ENCODE measurements around the gene ARSA.
"Not testable (repeated sequence)": the region's sequence is repeated elsewhere in the genome, so short reads cannot be mapped to it uniquely, and the experiment has no call there.

Gene ARSA

DNA sequence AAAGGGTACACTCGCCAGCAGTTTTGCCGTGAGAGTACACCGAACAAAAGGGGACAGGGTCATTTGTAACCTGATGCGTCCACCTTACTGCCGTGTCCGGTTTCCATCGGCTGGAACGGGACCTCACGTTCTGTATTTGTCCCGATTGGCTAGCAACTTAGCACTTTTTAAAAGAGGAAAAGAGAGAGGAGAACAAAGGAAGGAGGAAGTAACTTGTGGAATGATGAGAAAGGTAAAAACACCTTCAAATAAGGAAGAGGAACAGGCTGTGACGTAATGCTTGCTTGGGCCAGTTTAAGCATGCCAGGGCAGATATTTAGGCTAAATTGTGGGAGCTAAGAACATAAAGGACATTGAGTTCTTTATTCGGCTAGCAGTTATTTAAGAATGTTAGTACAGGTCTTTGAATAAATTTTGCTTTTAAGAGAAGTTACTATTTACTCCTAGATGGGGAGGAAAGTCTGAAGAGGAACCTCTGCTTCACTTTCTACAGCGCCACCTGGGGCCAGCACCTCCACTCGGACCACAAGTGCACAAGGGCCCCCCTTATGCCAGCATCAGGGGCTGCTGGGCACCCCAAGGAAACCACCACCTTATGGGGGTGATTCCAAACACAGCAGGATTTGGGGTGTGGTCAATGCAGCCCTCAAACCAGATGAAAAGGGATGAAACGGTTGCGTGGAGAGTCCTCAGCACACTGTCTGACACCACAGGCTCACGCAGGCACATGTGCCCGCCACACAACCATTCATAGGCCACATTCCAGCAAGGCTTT, 5.8 kb downstream of the ARSA start:
- DNase-seq (ENCODE audit: low read depth): no peak

DNA sequence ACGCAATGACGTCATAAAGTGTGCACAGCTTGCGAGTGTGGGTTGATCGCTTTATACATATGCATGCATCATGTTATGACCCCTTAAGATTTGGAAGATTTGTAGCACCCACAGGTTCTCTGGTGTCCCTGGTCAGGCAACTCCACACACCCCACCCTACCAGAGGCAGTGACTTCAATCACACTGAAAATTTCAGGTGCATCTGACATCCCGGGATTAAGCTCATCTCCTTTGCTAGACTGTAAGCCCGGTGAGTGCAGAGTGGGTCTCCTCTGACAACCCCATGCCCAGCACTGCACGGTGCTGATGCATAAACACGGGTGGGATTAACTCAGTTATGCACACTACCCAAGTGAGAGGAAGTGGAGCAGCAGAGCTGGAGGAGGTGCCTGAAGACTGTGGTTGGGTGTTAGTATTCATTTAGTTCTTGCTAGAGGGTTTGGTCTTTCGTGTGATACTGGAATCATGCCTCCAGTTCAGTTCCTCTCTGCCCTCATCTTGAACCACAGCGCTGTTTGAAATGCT, 6.5 kb downstream of the ARSA start:
- no peak for DNase-seq (ENCODE audit: low read depth)

DNA sequence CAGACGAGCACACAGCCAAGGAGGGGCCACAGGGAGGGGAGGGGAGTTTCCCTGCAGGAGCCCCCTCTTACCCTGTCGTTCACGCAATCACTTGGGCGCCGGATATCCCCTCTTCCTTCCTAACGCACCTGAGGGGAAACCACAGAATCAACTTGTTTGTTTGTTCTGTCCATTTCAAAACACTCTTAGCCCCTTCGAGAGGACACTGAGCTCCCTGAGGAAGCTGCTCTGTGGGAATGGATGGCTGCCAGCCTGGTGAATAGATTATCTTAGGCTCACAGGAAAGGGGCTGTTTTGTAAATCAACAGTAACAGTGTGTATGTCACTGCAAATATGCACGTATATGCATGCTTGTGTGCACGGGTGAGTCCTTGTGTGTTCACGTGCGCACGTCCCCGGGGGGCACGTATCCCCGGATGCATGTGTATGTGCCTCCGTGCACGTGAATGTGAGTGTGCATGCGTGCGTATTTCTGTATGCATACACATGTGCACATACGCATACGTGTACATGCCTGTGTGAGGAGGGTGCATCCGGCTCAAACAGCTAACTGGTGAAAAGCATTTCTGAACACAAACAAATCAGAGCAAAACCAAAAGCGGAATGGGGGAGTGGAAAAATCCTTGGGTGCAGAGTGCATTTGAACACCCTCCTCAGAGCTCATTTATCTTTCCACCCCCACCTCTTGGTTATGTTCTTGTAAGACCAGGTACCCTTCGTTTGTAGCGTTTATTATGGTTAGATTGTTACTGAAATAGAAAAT, 7.2 kb downstream of the ARSA start:
- DNase-seq (ENCODE audit: low read depth): no peak

- not testable (repeated sequence) for DNase-seq (ENCODE audit: low read depth)
These were observed 13.7 kb downstream of the ARSA start for GRCh38 chr22:50614296-50614695.

GRCh38 chr22:50613291-50613981, 14.5 kb downstream of the ARSA start:
- no peak for DNase-seq (ENCODE audit: low read depth)

- no peak for DNase-seq (ENCODE audit: low read depth)
These were observed 15.3 kb downstream of the ARSA start for GRCh38 chr22:50612528-50613221.

- DNase-seq (ENCODE audit: low read depth): no peak
These were observed 15.8 kb downstream of the ARSA start for GRCh38 chr22:50612168-50612527.

DNA sequence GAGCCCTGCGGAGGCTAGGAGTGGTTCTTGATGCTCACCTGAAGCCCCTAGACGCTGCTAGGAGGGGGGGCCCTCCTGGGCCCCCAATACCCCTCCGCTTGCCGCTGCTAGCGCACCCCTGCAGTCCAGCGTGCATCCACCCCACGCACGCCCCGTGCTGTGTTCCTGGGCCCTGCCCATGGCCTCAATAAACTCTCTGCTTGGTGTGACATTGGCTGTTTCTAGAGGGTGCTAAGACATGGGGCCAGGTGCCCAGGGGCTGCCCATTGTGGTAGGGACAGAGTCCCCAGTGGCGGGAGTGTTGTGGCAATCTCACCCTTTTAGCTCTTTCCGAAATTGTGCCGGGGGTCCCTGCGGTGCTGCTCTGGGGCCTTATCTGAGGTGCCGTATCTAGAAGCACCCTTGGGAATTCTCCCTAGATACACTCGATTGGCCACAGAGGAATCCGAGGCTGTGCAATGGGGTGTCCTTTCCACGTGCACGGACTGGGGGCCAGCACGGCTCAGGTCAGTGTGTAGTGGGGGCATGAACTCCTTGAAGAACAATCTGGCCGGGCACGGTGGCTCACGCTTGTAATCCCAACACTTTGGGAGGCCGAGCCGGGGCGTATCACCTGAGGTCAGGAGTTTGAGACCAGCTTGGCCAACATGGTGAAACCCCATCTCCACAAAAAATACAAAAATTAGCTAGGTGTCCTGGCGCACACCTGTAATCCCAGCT, 16.5 kb downstream of the ARSA start:
- DNase-seq (ENCODE audit: low read depth): no peak

DNA sequence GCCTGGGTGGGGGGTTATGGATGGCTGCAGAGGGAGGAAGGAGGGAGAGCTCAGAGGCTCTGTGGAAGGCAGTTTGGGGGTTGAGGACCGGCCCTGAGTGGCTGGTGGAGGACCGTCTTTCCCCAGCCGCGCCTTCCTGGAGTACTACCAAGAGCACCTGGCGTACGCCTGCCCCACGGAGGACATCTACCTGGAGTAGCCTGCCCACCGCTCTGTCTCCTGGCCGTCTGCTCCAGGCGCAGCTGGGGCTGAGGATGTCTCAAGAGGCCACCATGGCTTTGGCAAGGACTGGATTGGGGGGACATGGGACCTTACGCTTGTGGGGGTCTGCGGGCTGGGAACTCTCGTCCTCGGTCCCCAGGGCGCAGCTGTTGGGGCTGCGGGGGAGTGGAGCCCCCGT, 17.4 kb downstream of the ARSA start:
- no peak for DNase-seq (ENCODE audit: low read depth)

DNA sequence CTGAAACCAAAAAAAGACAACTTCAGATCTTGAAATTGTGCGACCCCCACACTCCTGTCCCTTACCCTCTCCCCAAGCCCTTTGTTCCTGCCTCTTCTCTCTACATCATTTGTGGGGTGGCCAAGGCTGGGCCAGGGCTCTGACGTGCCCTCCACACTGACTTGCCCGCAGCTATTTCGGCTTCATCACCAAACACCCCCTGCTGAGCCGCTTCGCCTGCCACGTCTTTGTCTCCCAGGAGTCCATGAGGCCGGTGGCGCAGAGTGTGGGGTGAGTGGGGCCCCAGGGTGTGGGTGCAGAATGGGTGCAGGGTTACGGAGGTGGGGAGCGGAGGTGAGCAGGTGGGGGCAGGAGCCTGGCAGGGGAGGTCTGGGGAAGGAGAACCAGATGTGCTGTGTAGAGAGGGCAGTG, 17.9 kb downstream of the ARSA start:
- DNase-seq (ENCODE audit: low read depth): no peak

DNA sequence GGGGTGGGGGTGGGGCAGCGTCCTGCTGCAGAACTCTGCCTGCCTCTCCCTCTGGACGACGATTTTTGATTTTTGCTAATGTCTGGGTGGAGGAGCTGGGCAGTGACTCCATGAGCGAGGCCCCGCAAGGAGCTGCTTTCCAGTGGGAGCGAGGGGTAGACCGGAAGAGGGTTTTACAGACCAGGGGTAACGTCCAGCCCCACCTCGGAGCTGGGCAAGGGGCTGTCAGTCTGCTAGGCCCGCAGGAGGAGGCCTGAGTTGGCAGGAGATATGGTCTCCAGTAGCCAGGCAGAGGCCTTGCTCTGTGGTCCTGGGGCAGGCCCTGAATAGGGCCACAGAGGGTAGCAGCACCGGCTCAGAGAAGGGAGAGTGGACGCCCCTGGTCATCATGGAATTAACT, 18.4 kb downstream of the ARSA start:
- no peak for DNase-seq (ENCODE audit: low read depth)

DNA sequence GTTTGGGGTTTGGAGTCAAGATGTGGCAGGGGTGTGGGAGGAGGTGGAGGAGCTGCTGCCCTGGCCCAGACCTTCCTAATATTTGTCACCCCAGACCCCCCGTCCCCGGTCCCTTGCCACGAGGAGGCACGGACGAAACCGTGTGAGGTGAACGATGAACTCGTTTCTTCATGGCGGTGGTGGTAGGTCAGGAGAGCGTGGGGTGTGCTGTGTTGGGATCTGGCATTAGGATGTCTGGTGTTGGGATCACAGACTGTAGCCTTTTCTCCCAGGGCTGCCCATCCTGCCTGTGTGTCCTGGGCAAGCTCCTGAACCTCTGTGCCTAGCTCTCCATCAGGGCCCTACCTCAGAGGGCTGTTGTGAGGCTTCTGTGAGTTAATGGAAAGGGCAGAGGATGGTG, 19.0 kb downstream of the ARSA start:
- DNase-seq (ENCODE audit: low read depth): no peak

DNA sequence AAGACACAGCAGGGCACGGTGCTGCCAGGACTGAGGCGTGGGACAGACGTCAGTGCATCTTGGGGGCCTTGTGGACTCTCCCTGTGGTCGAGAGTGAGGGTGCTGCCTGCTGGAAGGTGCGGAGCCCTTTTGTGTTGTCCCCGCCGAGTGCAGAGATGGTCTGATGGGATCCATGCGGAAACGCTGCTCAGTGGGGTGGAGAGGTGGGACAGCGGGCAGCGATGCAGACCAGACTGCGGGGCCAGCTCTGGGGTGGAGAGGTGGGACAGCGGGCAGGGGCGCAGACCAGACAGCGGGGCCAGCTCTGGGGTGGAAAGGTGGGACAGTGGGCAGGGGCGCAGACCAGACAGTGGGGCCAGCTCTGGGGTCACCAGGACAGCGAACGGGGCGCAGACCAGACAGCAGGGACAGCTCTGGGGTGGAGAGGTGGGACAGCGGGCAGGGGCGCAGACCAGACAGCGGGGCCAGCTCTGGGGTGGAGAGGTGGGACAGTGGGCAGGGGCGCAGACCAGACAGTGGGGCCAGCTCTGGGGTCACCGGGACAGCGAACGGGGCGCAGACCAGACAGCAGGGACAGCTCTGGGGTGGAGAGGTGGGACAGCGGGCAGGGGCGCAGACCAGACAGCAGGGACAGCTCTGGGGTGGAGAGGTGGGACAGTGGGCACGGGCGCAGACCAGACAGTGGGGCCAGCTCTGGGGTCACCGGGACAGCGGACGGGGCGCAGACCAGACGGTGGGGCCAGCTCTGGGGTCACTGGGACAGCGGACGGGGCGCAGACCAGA, 19.7 kb downstream of the ARSA start:
- not testable (repeated sequence) for DNase-seq (ENCODE audit: low read depth)

DNA sequence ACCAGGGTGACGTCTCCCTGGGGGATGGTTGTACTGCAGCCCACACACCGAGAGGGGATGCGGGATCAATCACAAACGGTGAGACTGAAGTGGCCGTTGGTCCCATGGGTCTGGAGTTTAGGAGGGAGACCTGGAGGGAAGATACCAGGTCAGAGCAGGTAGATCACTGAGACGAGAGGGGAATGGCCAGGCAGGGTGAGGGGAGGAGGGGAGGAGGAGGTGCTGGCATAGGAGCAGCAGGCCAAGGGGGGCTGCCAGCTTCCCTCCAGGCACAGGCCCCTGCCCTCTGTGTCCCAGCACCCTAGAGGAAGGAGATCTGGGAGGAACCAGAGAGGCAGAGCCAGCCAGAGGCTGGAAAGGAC, 20.3 kb downstream of the ARSA start:
- DNase-seq (ENCODE audit: low read depth): no peak

- DNase-seq (ENCODE audit: low read depth): no peak
These were observed 20.9 kb downstream of the ARSA start for GRCh38 chr22:50606946-50607658.

DNA sequence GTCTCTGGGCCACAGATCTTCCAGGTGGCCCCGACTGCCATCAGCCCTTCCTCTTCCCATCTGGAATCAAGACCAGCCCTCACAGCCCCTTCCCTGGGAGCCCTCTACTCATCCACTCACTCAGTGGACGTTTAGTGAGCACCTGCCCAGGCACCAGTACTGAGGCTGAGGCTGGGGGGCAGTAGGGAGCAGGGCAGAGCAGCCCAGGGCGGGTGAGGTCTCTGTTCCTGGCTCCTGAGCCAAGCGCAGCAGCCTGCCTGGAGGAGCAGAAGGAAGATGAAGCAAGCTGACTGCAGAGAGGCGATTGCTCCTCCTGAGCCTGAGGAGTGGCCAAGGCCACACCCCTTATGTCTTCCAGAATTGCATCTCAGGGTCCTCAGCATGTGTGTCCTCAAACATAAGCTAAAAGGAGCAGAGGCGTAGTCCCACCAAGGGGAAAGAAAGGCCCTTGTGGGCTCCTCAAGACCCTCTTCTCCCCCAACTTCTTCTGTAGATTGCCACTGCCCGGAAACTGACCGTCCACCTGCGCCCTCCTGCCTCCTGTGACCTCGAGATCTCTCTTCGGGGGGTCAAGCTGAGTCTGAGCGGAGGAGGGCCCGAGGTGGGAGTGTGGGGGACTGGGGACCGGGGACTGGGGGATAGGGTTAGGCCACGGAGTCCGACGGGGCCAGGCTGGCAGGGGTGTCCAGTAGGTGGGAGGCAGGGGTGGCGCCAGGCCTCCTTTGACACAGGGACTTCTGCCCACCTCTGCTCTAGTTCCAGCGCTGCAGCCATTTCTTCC, 21.6 kb downstream of the ARSA start:
- DNase-seq (ENCODE audit: low read depth): no peak

- no peak for DNase-seq (ENCODE audit: low read depth)
These were observed 22.3 kb downstream of the ARSA start for GRCh38 chr22:50605613-50606074.

DNA sequence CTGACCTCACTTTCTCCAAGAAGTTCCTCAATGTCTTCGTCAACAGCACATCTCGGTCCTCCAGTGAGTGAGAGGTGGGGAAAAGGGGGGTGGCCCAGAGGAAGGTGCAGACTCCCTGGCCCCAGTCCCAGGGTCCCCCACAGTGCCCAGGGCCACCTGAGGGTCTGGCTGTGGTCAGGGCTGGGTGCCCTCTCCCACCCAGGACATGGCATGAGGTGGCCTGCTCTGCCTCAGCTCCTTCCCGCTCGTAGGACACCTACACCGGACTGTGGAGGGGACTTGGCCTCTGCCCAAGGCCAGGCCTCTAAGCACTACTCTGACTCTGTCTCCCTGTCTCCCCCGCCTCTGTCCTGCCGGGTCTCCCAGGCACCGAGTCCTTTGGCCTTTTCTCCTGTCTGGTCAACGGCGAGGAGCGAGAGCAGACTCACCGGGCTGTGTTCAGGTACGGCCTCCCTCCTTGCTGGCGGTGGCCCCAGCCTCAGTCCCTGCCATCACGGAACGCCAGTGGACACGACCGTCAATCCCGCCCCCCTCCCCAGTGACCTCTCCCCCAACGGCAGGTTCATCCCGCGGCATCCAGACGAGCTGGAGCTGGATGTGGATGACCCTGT, 22.8 kb downstream of the ARSA start:
- no peak for DNase-seq (ENCODE audit: low read depth)

Measured in stimulated activated CD8-positive, alpha-beta memory T cell treated with anti-CD3 and anti-CD28 coated beads, Interleukin-15, amount 100 ng/mL, for 24 hours (primary cell).